GM13976 (cell line): ENCODE results near the gene SLC25A25.
"Not testable (repeated sequence)": the region's sequence is repeated elsewhere in the genome, so short reads cannot be mapped to it uniquely, and the experiment has no call there.

Source experiments
- DNase-seq: peaks from one replicate; pipeline ENCODE4 v3.0.0; 2012; ENCODE audit warnings: low spot score
- CTCF ChIP-seq: IDR thresholded peaks from 2 replicates; pipeline ENCODE4 v1.5.1; 2012; ENCODE audit warnings: borderline replicate concordance, mild to moderate bottlenecking; ENCODE audit not compliant: insufficient read depth; ENCODE audit errors: extremely low read depth, missing control alignments, control extremely low read depth
- in situ Hi-C: fragments of 300-500 bp; cut with MboI; formaldehyde crosslinking; loops from one replicate; pipeline ENCODE4 v1.12.0; 2022; ENCODE audit warnings: low sequenced_read_pairs, mixed read lengths, inconsistent platforms; ENCODE audit not compliant: unreplicated experiment

SLC25A25 gene

GRCh38 chr9:128066713-128067644, 1.1 kb upstream of the SLC25A25 start, which contains the start of gene NAIF1:
Gene NAIF1, minus strand, starts transcription at chr9:128067320. Its CDS starts 219 bp downstream, at chr9:128067101.
- DNase-seq: peak; percentile 95
- no peak for TF ChIP-seq CTCF
- in situ Hi-C loops: no loop called here

- no peak for TF ChIP-seq CTCF
- peak; percentile 42 for DNase-seq
- in situ Hi-C loops: no loop called here
Measured at GRCh38 chr9:128068386-128069205, 564 bp downstream of the SLC25A25 start.

- in situ Hi-C loops: no loop called here
- no peak for DNase-seq
- TF ChIP-seq CTCF: no peak
Measured at GRCh38 chr9:128070874-128071273, 2.8 kb downstream of the SLC25A25 start.

GRCh38 chr9:128071475-128071874, 3.4 kb downstream of the SLC25A25 start:
- DNase-seq, in situ Hi-C loops: not testable (repeated sequence)

- no peak for TF ChIP-seq CTCF
- in situ Hi-C loops: no loop called here
- DNase-seq: peak; percentile 61
Measured at GRCh38 chr9:128072144-128073021, 4.4 kb downstream of the SLC25A25 start.

GRCh38 chr9:128073253-128073886, 5.3 kb downstream of the SLC25A25 start:
- TF ChIP-seq CTCF: no peak
- in situ Hi-C loops: no loop called here
- no peak for DNase-seq
